MCF 10A (cell line): ENCODE measurements around the gene RIN3. TPM values are rescaled to one million over a fixed set of nuclear protein-coding genes. Genes with fewer than 3 reads are reported as not detected.

Experiments used
- BruUV-seq: library from RNA; stranded (reverse); fragments of 400-500 nt; replicated peaks from 2 replicates; lab custom pipeline; 2021; lab: Mats Ljungman, UMichigan
- CTCF ChIA-PET: fragments of 300-600 bp; sonication (Branson Sonifier 250); formaldehyde crosslinking; extraction: SDS; loops from one replicate; lab custom pipeline; 2021; ENCODE audit warnings: antibody characterized with exemption, inconsistent platforms; lab: Yijun Ruan, JAX
- POLR2A ChIA-PET: fragments of 300-600, 350-650 bp; sonication (Branson Sonifier 250); formaldehyde crosslinking; extraction: SDS; loops from one replicate; lab custom pipeline; 2020; ENCODE audit warnings: antibody characterized with exemption, inconsistent platforms; lab: Yijun Ruan, JAX
- DNase-seq: peaks from one replicate; pipeline ENCODE4 v3.0.0-alpha.2; 2018; ENCODE audit not compliant: unreplicated experiment
- H3K27ac Mint-ChIP-seq: one replicate; pipeline ENCODE4 v1.8.0; 2022; ENCODE audit warnings: mild to moderate bottlenecking, low read depth, mixed read lengths; ENCODE audit not compliant: unreplicated experiment
- H3K27me3 Mint-ChIP-seq: one replicate; pipeline ENCODE4 v1.8.0; 2022; ENCODE audit warnings: mixed read lengths; ENCODE audit not compliant: insufficient read depth, unreplicated experiment
- H3K36me3 Mint-ChIP-seq: one replicate; pipeline ENCODE4 v1.8.0; 2022; ENCODE audit warnings: mild to moderate bottlenecking, moderate library complexity, mixed read lengths; ENCODE audit not compliant: insufficient read depth, unreplicated experiment
- H3K4me1 Mint-ChIP-seq: one replicate; pipeline ENCODE4 v1.8.0; 2022; ENCODE audit warnings: mixed read lengths; ENCODE audit not compliant: insufficient read depth, unreplicated experiment
- H3K4me3 Mint-ChIP-seq: one replicate; pipeline ENCODE4 v1.8.0; 2022; ENCODE audit warnings: mild to moderate bottlenecking, moderate library complexity, mixed read lengths; ENCODE audit not compliant: unreplicated experiment
- H3K9me3 Mint-ChIP-seq: one replicate; pipeline ENCODE4 v1.8.0; 2022; ENCODE audit warnings: mixed read lengths; ENCODE audit not compliant: unreplicated experiment
- intact Hi-C: fragments of 100-400 bp; cut with micrococcal nuclease; formaldehyde crosslinking; loops from 2 replicates; pipeline ENCODE4 v1.14.1; 2022
- total RNA-seq: library from RNA; stranded (reverse); gene quantifications from 2 replicates; pipeline ENCODE4 v1.2.3, GENCODE V29; 2022
- TF ChIP-seq, protein P1 (sequence below): fragments of 200-600 bp; IDR thresholded peaks from one replicate; pipeline ENCODE4 v1.8.0; 2022; ENCODE audit warnings: antibody characterized with exemption, mild to moderate bottlenecking; ENCODE audit not compliant: unreplicated experiment

The RIN3 gene
- total RNA-seq, 1 experiment from 2014 or later = 14.2 TPM

GRCh38 chr14:92692822-92693226 lies 179.2 kb downstream of the RIN3 start:
- BruUV-seq = no TSS peak
- H3K36me3 Mint-ChIP-seq = peaks cover 5% of the 10 kb centered on the region
- ChIA-PET POLR2A (interaction anchor here (1.1 kb wide), 1 partner anchor 55 kb away, joined by 3 read pairs; no protein-coding TSS in a partner anchor), CTCF (interaction anchor here (0.6 kb wide), 2 partner anchors 13 to 20 kb away, joined by 3 read pairs; no protein-coding TSS in a partner anchor)
- H3K4me3 Mint-ChIP-seq = no peak overlapping the region
- peaks cover 28% of the 10 kb centered on the region for H3K27me3 Mint-ChIP-seq
- TF ChIP-seq, protein P1, sequence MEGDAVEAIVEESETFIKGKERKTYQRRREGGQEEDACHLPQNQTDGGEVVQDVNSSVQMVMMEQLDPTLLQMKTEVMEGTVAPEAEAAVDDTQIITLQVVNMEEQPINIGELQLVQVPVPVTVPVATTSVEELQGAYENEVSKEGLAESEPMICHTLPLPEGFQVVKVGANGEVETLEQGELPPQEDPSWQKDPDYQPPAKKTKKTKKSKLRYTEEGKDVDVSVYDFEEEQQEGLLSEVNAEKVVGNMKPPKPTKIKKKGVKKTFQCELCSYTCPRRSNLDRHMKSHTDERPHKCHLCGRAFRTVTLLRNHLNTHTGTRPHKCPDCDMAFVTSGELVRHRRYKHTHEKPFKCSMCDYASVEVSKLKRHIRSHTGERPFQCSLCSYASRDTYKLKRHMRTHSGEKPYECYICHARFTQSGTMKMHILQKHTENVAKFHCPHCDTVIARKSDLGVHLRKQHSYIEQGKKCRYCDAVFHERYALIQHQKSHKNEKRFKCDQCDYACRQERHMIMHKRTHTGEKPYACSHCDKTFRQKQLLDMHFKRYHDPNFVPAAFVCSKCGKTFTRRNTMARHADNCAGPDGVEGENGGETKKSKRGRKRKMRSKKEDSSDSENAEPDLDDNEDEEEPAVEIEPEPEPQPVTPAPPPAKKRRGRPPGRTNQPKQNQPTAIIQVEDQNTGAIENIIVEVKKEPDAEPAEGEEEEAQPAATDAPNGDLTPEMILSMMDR = no peak
- DNase-seq = peak; percentile 78
- H3K27ac Mint-ChIP-seq = no peak overlapping the region
- intact Hi-C loops = no loop called here
- peaks cover 10% of the 10 kb centered on the region for H3K4me1 Mint-ChIP-seq
- H3K9me3 Mint-ChIP-seq = no peaks in the 10 kb centered on the region

DNA sequence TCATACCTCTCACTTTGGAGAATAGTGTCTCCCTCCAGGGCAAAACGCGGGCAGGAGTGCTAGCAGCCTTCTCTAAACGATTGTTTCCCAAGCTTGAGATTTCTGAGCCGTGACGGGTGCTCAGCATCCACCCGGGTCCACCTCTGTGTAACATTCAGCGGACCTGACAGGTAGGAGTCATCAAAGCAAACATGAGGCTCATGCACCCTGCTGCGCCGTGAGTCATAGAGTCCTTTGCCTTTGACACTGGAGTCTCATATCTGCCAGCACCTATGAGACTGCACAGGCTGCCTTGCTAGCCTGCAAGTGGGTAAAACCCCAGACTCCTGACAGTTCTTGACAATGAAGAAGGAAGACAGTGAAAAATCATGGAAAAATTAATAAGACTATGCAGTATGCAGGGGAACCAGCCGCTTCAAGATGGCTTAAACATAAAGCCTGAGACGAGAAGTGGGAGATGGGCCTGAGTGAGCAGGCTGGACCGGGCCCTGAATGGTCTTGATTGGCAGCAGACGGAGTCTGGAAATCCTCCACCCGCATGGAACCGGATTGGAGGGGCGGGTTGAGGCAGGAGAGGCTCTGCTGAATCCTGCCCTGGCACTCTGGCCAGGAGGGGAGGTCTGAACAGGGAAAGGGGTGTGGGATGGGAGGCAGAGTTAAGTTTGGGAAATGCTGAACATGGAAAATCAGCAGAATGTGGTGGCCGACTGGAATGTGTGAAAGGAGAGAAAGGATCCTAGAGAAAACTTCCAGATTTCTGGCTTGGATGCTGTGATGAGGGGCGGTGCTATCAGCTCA lies 180.6 kb downstream of the RIN3 start:
- CTCF ChIA-PET = no interaction called here
- Mint-ChIP-seq H3K4me1 (peaks cover 10% of the 10 kb centered on the region), H3K27ac (no peak overlapping the region), H3K4me3 (no peak overlapping the region), H3K36me3 (peaks cover 5% of the 10 kb centered on the region), H3K9me3 (no peaks in the 10 kb centered on the region), H3K27me3 (peaks cover 28% of the 10 kb centered on the region)
- DNase-seq = peak; percentile 50
- no TSS peak for BruUV-seq
- intact Hi-C loops = no loop called here
- POLR2A ChIA-PET = no interaction called here
- TF ChIP-seq, protein P1 = no peak

- Mint-ChIP-seq H3K9me3 (no peaks in the 10 kb centered on the region), H3K27me3 (peaks cover 28% of the 10 kb centered on the region), H3K4me1 (peaks cover 10% of the 10 kb centered on the region), H3K36me3 (peaks cover 5% of the 10 kb centered on the region), H3K27ac (no peak overlapping the region), H3K4me3 (no peak overlapping the region)
- CTCF ChIA-PET = no interaction called here
- no peak for DNase-seq
- POLR2A ChIA-PET = no interaction called here
- TF ChIP-seq, protein P1 = no peak
- intact Hi-C loops = no loop called here
- BruUV-seq = no TSS peak
These were observed 181.2 kb downstream of the RIN3 start for GRCh38 chr14:92694807-92695206.

DNA sequence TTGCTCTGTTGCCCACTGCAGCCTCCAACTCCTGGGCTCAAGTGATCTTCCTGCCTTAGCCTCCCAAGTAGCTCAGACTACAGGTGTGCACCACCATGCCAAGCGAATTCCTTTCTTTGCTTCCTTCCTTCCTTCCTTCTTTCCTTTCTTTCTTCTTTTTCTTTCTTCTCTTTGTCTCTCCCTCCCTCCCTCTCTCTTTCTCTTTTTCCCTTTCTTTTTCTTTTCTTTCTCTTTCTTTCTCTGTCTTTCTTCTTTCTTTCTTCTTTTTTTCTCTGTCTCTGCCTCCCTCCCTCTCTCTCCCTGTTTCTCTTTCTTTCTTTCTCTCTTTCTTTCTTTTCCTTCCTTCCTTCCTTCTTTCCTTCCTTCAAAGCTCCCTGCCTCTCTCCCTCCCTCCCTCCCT lies 182.0 kb downstream of the RIN3 start:
- Mint-ChIP-seq H3K27me3 (peaks cover 28% of the 10 kb centered on the region), H3K9me3 (no peaks in the 10 kb centered on the region), H3K4me1 (peaks cover 10% of the 10 kb centered on the region), H3K36me3 (peaks cover 5% of the 10 kb centered on the region), H3K27ac (no peak overlapping the region), H3K4me3 (no peak overlapping the region)
- no TSS peak for BruUV-seq
- CTCF ChIA-PET = interaction anchor here (0.6 to 0.7 kb wide), 2 partner anchors 108 to 230 kb away, joined by 3 read pairs; no protein-coding TSS in a partner anchor
- TF ChIP-seq, protein P1 = no peak
- no peak for DNase-seq
- POLR2A ChIA-PET = no interaction called here
- intact Hi-C loops = no loop called here
